NOMO-1 (cell line): ENCODE data around the gene ZSCAN31.
"Not testable (repeated sequence)": the region's sequence is repeated elsewhere in the genome, so short reads cannot be mapped to it uniquely, and the experiment has no call there.

Experiments used
- DNase-seq, 2 experiments: peaks; one replicate each; lab custom pipeline; 2025; ENCODE audit not compliant: unreplicated experiment in 2 of 2; lab: John Stamatoyannopoulos, UW

The ZSCAN31 gene

GRCh38 chr6:28323813-28324424 is 12.0 kb downstream of the ZSCAN31 start:
- DNase-seq, result no peak

DNA sequence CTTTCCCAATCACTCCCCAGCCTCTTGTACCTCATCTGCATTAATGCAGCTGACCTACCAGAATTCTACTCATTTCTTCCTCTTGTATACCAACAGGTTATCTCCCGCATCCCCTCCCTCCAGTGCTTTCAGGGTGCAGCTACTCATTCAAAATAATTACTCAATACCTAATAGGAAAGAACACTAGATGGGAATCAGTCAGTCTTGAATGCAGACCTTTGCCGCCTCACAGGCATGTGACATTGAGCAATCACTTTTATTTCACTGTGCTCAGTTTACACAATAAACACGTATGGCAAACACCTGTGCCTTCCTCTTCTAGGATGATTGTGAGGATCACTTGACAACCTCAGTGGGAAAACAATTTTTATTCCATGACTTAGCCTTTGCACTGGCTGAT is 13.3 kb downstream of the ZSCAN31 start:
- DNase-seq, result no peak

GRCh38 chr6:28317866-28318265 is 18.1 kb downstream of the ZSCAN31 start:
- DNase-seq, result not testable (repeated sequence)

- DNase-seq, result no peak
Measured at GRCh38 chr6:28315628-28316027, 20.3 kb downstream of the ZSCAN31 start.

DNA sequence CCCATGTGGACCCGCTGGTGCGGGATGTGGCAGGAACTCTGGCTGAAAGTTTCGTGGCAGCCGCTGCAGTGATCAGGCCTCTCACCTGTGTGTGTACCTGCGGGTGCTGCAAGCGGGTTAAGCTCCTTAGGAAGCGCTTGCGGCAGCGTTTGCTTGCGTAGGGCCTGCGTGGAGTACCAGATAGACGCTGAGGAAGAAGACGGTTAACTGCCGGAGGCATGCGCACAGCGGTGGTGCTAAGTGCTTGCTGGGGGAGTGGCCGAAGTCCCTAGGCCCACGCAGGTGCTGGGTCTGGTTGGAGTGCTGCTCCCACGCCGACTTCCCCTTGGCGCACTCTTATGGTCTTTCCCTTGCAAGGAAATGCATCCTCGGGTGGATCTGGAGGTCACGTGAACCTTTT is 23.0 kb downstream of the ZSCAN31 start:
- no peak for DNase-seq

GRCh38 chr6:28311139-28311823 is 24.7 kb downstream of the ZSCAN31 start:
- no peak for DNase-seq

GRCh38 chr6:28306363-28306762 is 29.6 kb downstream of the ZSCAN31 start:
- DNase-seq, result not testable (repeated sequence)

GRCh38 chr6:28303570-28303969 is 32.4 kb downstream of the ZSCAN31 start:
- DNase-seq, result no peak

DNA sequence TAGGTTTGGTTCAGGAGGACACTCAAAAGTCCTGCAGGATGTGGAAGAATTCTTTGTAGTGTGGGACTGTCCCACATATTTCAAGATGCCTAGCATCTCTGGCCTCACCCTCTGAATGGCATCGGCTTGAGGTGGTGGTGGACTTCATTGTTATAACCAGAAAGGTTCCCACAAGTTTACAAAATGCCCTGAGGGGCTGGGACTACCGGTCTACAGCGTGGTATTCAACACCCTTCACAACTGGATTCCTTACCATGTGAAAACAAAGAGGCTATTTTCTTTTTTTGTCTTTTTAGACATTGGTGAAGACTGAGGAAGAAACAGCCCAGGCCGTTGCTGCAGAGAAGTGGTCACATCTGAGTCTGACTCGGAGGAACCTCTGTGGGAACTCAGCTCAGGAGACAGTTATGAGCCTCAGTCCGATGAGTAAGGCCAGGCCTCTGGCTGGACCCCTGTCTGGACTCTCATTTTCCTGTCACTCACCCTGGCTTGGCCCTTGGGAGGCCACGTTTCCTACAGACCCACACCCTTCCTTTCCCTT is 39.4 kb downstream of the ZSCAN31 start:
- DNase-seq, result no peak

GRCh38 chr6:28295326-28295725 is 40.6 kb downstream of the ZSCAN31 start:
- DNase-seq, result no peak

DNA sequence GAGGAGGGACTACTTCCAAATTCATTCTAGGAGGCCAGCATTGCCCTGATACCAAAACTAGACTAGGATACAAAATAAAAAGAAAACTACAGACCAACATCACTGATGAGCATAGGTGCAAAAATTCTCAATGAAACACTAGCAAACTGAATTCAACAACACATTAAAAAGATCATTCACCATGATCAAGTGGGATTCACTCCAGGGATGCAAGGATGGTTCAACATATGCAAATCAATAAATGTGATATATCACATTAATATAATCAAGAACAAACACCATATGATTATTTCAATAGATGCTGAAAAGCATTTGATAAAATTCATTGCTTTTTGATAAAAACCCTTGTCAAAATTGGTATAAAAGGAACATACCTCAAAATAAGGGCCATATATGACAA is 44.4 kb downstream of the ZSCAN31 start:
- no peak for DNase-seq

GRCh38 chr6:28282926-28283325 is 53.0 kb downstream of the ZSCAN31 start:
- DNase-seq, result no peak

DNA sequence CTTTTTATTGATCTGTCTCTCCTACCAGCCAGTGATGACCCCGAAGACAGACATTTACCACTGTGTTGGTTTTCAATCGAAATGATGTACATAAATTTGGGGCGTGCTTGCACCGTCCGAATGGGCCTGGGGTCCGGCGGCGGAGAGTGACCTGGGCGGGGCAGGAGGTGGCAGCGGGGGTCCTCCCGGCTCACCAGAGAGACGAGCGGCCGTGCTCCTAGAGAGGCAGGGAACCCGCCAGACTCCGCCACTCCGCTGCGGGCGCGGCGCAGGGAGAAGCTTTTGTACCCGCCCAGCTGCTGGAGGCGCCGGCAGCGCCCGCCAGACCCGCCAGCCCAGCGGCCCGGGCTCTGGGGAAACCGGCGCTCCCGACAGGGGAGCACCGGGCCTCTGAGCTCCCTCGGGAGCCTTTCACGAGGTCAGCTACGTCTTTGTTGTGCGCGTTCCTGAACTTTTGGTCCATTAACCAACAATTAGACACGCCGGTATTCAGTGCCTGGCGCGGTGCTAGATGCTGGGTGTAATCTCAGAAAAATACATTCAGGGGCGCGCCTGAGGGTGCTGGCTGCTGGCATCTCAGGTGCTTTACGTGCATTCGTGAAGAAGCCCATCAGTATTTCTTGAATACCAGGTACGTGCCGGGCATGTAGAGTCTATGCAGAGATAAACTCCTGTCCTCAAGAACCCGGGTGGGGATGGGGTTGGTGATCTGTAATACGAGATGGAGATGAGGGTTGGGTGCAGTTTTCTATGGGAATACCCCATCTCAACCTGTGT is 54.5 kb downstream of the ZSCAN31 start, which contains the start of gene PGBD1:
Gene PGBD1 (plus strand): TSS at position 285 of the 777 bp plus-strand sequence. CDS start 2,242 bp downstream, outside the sequence.
- DNase-seq, result peak; percentile 42 to 56

GRCh38 chr6:28280595-28281287 is 55.2 kb downstream of the ZSCAN31 start:
- no peak for DNase-seq

DNA sequence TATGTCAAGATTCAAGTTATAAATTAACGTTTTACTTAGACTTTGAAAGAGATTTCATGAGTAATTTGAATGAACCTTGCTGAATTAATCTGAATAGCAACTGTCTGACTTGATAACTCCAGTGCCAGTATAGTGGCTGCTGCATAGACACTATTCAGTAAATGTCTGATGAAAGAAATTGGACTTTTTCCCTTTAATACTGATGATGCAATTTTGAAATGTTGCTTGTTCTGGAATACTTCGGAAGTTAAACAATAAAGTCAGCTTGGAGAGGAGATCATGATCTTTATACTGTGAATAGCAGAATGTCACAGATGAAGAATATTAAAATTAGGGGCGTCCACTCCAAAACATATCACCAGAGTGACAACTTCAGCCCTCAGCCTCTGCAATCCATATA is 58.2 kb downstream of the ZSCAN31 start:
- DNase-seq, result no peak

- no peak for DNase-seq
Measured at GRCh38 chr6:28274888-28275287, 61.1 kb downstream of the ZSCAN31 start.
